Measurements from ENCODE around the gene PPP1R7. TPM values are rescaled to one million over a fixed set of nuclear protein-coding genes. Genes with fewer than 3 reads are reported as not detected.

The PPP1R7 gene
- total and polyA plus RNA-seq, 10 donors, result 36.1 to 89.3 (median 48.8) TPM

- Histone ChIP-seq H3K27ac (no peak overlapping the region), H3K4me1 (peaks cover 0 to 40% (median 26%) of the 10 kb centered on the region in 6 donors), H3K4me3 (no peak overlapping the region), H3K36me3 (peaks cover 0 to 89% (median 55%) of the 10 kb centered on the region in 6 donors), H3K9me3 (no peaks in the 10 kb centered on the region), H3K27me3 (replicated peaks in 1 of 7) (no peaks in the 10 kb centered on the region)
- intact Hi-C loops (cut with DNase I; ENCODE audit: low total_unique reads), result no loop called here
- DNase-seq, result peak; percentile 24
- no peak for TF ChIP-seq POLR2A (IDR thresholded peaks at IDR 0.05)
- no peak for TF ChIP-seq CTCF (IDR thresholded peaks at IDR 0.05 in 8 of 11, conservative IDR thresholded peaks at IDR 0.05 in 3 of 11)
- TF ChIP-seq POLR2AphosphoS5 (IDR thresholded peaks at IDR 0.05), result no peak
- 95 to 98% (median 97%) methylated on average over 7 of the region's 7 CpGs for WGBS, 5 donors
These were observed 10.1 kb downstream of the PPP1R7 start for GRCh38 chr2:241160318-241160717.

- peaks cover 0 to 95% (median 68%) of the 10 kb centered on the region in 6 donors for H3K36me3 ChIP-seq
- DNase-seq, result peak; percentile 85
- WGBS, 5 donors, result 47 to 66% (median 61%) methylated on average over 8 to 9 of the region's 9 CpGs
- H3K27ac ChIP-seq, result peak overlapping the region in 6 of 8 donors; percentile 33 to 57 (median 49)
- no peaks in the 10 kb centered on the region for H3K27me3 ChIP-seq (replicated peaks in 1 of 7)
- H3K4me3 ChIP-seq, result no peak overlapping the region
- intact Hi-C loops (cut with DNase I; ENCODE audit: low total_unique reads), result no loop called here
- peaks cover 0 to 33% (median 24%) of the 10 kb centered on the region in 6 donors for H3K4me1 ChIP-seq
- no peaks in the 10 kb centered on the region for H3K9me3 ChIP-seq
- no peak for TF ChIP-seq POLR2A (IDR thresholded peaks at IDR 0.05)
- TF ChIP-seq POLR2AphosphoS5 (IDR thresholded peaks at IDR 0.05), result peak; percentile 77 to 88 (median 87)
- TF ChIP-seq CTCF (IDR thresholded peaks at IDR 0.05 in 8 of 11, conservative IDR thresholded peaks at IDR 0.05 in 3 of 11), result peak in 1 of 11 experiments; percentile 9
These were observed 11.5 kb downstream of the PPP1R7 start for GRCh38 chr2:241161646-241162281.

GRCh38 chr2:241163601-241164118 is 13.4 kb downstream of the PPP1R7 start:
- Histone ChIP-seq H3K27me3 (replicated peaks in 1 of 7) (no peaks in the 10 kb centered on the region), H3K4me3 (no peak overlapping the region), H3K4me1 (peaks cover 0 to 26% (median 19%) of the 10 kb centered on the region in 6 donors), H3K9me3 (no peaks in the 10 kb centered on the region), H3K36me3 (peaks cover 4 to 97% (median 72%) of the 10 kb centered on the region in 6 donors), H3K27ac (no peak overlapping the region)
- DNase-seq, result peak; percentile 3
- TF ChIP-seq POLR2A (IDR thresholded peaks at IDR 0.05) (no peak), POLR2AphosphoS5 (IDR thresholded peaks at IDR 0.05) (no peak)
- intact Hi-C loops (cut with DNase I; ENCODE audit: low total_unique reads), result no loop called here
- WGBS, 5 donors, result 68 to 79% (median 72%) methylated on average over 3 of the region's 3 CpGs

- intact Hi-C loops (cut with DNase I; ENCODE audit: low total_unique reads), result no loop called here
- Histone ChIP-seq H3K36me3 (peaks cover 12 to 99% (median 83%) of the 10 kb centered on the region in 6 donors), H3K4me3 (no peak overlapping the region), H3K27me3 (replicated peaks in 1 of 7) (no peaks in the 10 kb centered on the region), H3K4me1 (peaks cover 0 to 8% (median 4%) of the 10 kb centered on the region in 6 donors), H3K27ac (no peak overlapping the region), H3K9me3 (peaks cover 5 to 22% (median 18%) of the 10 kb centered on the region in 8 donors)
- DNase-seq, result peak; percentile 54
- 94 to 99% (median 96%) methylated on average over 13 to 15 of the region's 15 CpGs for WGBS, 5 donors
- TF ChIP-seq CTCF (IDR thresholded peaks at IDR 0.05 in 8 of 11, conservative IDR thresholded peaks at IDR 0.05 in 3 of 11), result no peak
- no peak for TF ChIP-seq POLR2A (IDR thresholded peaks at IDR 0.05)
- TF ChIP-seq POLR2AphosphoS5 (IDR thresholded peaks at IDR 0.05), result no peak
These were observed 18.1 kb downstream of the PPP1R7 start for GRCh38 chr2:241168366-241168765.
